OCI-LY7 (cell line): ENCODE measurements around the gene NLRP8. TPM values are rescaled to one million over a fixed set of nuclear protein-coding genes. Genes with fewer than 3 reads are reported as not detected.

Experiments
- BruUV-seq: library from RNA; stranded (reverse); fragments of 400-500 nt; replicated peaks from 2 replicates; lab custom pipeline; 2021; lab: Mats Ljungman, UMichigan
- CTCF ChIA-PET: fragments of 300-600 bp; sonication (Branson Sonifier 250); formaldehyde crosslinking; loops from one replicate; lab custom pipeline; 2022; ENCODE audit warnings: antibody characterized with exemption; ENCODE audit not compliant: unreplicated experiment; lab: Charles Lee
- POLR2A ChIA-PET: fragments of 300-600 bp; sonication (Branson Sonifier 250); formaldehyde crosslinking; loops from one replicate; lab custom pipeline; 2022; ENCODE audit warnings: antibody characterized with exemption; lab: Charles Lee
- DNase-seq: peaks from one replicate; pipeline ENCODE4 v3.0.0-alpha.2; 2015; ENCODE audit warnings: low spot score
- H2AFZ ChIP-seq: fragments of 200-600 bp; sonication (generic), shearing (Covaris generic); 2 replicates; pipeline ENCODE4 v1.6.1; 2014; ENCODE audit warnings: mild to moderate bottlenecking, antibody characterized with exemption, low read length, moderate library complexity
- H3K27ac ChIP-seq: fragments of 200-600 bp; sonication (generic); 2 replicates; pipeline ENCODE4 v1.5.1; 2014; ENCODE audit warnings: mixed run types, low read depth, mild to moderate bottlenecking, moderate library complexity, low read length, inconsistent platforms; ENCODE audit not compliant: poor library complexity, severe bottlenecking
- H3K36me3 ChIP-seq: fragments of 200-600 bp; sonication (generic); 2 replicates; pipeline ENCODE4 v1.6.1; 2014; ENCODE audit warnings: mild to moderate bottlenecking, antibody characterized with exemption, low read length, moderate library complexity, mixed read lengths; ENCODE audit not compliant: insufficient read depth
- H3K4me1 ChIP-seq: fragments of 200-600 bp; sonication (generic); 2 replicates; pipeline ENCODE4 v1.5.1; 2014; ENCODE audit warnings: mild to moderate bottlenecking, low read length; ENCODE audit not compliant: insufficient read depth, poor library complexity, severe bottlenecking
- H3K4me2 ChIP-seq: fragments of 200-600 bp; sonication (generic); 2 replicates; pipeline ENCODE4 v1.6.1; 2014; ENCODE audit warnings: mild to moderate bottlenecking, low read length
- H3K4me3 ChIP-seq: fragments of 200-600 bp; sonication (generic); 2 replicates; pipeline ENCODE4 v1.5.1; 2014; ENCODE audit warnings: mild to moderate bottlenecking, low read depth, low read length; ENCODE audit not compliant: poor library complexity, severe bottlenecking
- H3K79me2 ChIP-seq: fragments of 200-600 bp; sonication (generic); 2 replicates; pipeline ENCODE4 v1.6.1; 2016; ENCODE audit warnings: low read depth, mild to moderate bottlenecking, low read length, moderate library complexity, mixed read lengths; ENCODE audit not compliant: insufficient read depth
- H3K9me2 ChIP-seq: fragments of 200-600 bp; sonication (generic); 2 replicates; pipeline ENCODE4 v1.6.1; 2016; ENCODE audit warnings: mild to moderate bottlenecking, low read length, mixed read lengths; ENCODE audit not compliant: insufficient read depth
- H3K9me3 ChIP-seq: fragments of 200-600 bp; sonication (generic); 2 replicates; pipeline ENCODE4 v1.6.1; 2014; ENCODE audit warnings: mild to moderate bottlenecking, mixed run types, low read length, mixed read lengths
- H4K20me1 ChIP-seq: fragments of 200-600 bp; sonication (generic); 2 replicates; pipeline ENCODE4 v1.6.1; 2014; ENCODE audit warnings: mild to moderate bottlenecking, antibody characterized with exemption, low read length, moderate library complexity, mixed read lengths; ENCODE audit not compliant: insufficient read depth
- CTCF ChIP-seq: fragments of 200-600 bp; sonication (generic); conservative IDR thresholded peaks from 2 replicates; pipeline ENCODE4 v1.5.1; 2014; ENCODE audit warnings: mild to moderate bottlenecking, antibody characterized with exemption, low read length, moderate library complexity, mixed read lengths
- EZH2phosphoT487 ChIP-seq: fragments of 200-600 bp; sonication (generic); IDR thresholded peaks from 2 replicates; pipeline ENCODE4 v1.6.1; 2018; ENCODE audit warnings: low read depth, borderline replicate concordance, mild to moderate bottlenecking, mixed run types, antibody characterized with exemption, low read length, moderate library complexity, mixed read lengths
- intact Hi-C: fragments of 100-400 bp; cut with micrococcal nuclease; formaldehyde crosslinking; loops from one replicate; pipeline ENCODE4 v1.10.0; 2022; ENCODE audit not compliant: unreplicated experiment
- total RNA-seq, 2 experiments: library from RNA; depleted of rRNA in 1 of 2; stranded (reverse); fragments of >200 nt in 1 of 2; shearing (Covaris generic) in 1 of 2; gene quantifications; 2 replicates each; pipeline ENCODE4 v1.2.3, GENCODE V29; 2014 to 2022

Gene NLRP8
- total RNA-seq, 2 experiments from 2014 or later: not detected

GRCh38 chr19:55958356-55958755, 10.7 kb downstream of the NLRP8 start:
- no peak for DNase-seq
- intact Hi-C loops: no loop called here
- Histone ChIP-seq H3K4me2 (no peak overlapping the region), H2AFZ (no peak overlapping the region), H3K4me3 (no peak overlapping the region), H4K20me1 (no peaks in the 10 kb centered on the region), H3K79me2 (no peaks in the 10 kb centered on the region), H3K27ac (no peak overlapping the region), H3K36me3 (no peaks in the 10 kb centered on the region), H3K4me1 (no peaks in the 10 kb centered on the region), H3K9me3 (no peaks in the 10 kb centered on the region), H3K9me2 (no peaks in the 10 kb centered on the region)
- ChIA-PET POLR2A (no interaction called here), CTCF (no interaction called here)
- no peak for TF ChIP-seq CTCF
- TF ChIP-seq EZH2phosphoT487: no peak
- BruUV-seq: no TSS peak

GRCh38 chr19:55959996-55960675, 12.5 kb downstream of the NLRP8 start:
- Histone ChIP-seq H3K4me3 (no peak overlapping the region), H3K79me2 (no peaks in the 10 kb centered on the region), H3K4me1 (no peaks in the 10 kb centered on the region), H3K4me2 (no peak overlapping the region), H2AFZ (no peak overlapping the region), H3K9me3 (no peaks in the 10 kb centered on the region), H3K36me3 (no peaks in the 10 kb centered on the region), H3K9me2 (no peaks in the 10 kb centered on the region), H3K27ac (no peak overlapping the region), H4K20me1 (no peaks in the 10 kb centered on the region)
- CTCF ChIA-PET: no interaction called here
- no TSS peak for BruUV-seq
- TF ChIP-seq CTCF (no peak), EZH2phosphoT487 (no peak)
- DNase-seq: no peak
- intact Hi-C loops: no loop called here
- POLR2A ChIA-PET: interaction anchor here (0.6 kb wide), 1 partner anchor 41 kb away, joined by 3 read pairs; no protein-coding TSS in a partner anchor

GRCh38 chr19:55962186-55962585, 14.6 kb downstream of the NLRP8 start:
- H3K9me2 ChIP-seq: no peaks in the 10 kb centered on the region
- no peak for TF ChIP-seq CTCF
- TF ChIP-seq EZH2phosphoT487: no peak
- no peaks in the 10 kb centered on the region for H3K36me3 ChIP-seq
- intact Hi-C loops: no loop called here
- H3K4me2 ChIP-seq: no peak overlapping the region
- ChIA-PET POLR2A (no interaction called here), CTCF (no interaction called here)
- H3K27ac ChIP-seq: no peak overlapping the region
- no peak for DNase-seq
- H3K79me2 ChIP-seq: no peaks in the 10 kb centered on the region
- no TSS peak for BruUV-seq
- H2AFZ ChIP-seq: no peak overlapping the region
- no peaks in the 10 kb centered on the region for H3K4me1 ChIP-seq
- H3K9me3 ChIP-seq: no peaks in the 10 kb centered on the region
- H4K20me1 ChIP-seq: no peaks in the 10 kb centered on the region
- H3K4me3 ChIP-seq: no peak overlapping the region
